Common myeloid progenitor, CD34-positive (primary cell): Measurements from ENCODE around the gene GRXCR1.

Experiments
- CTCF ChIA-PET: fragments of 350-600 bp; sonication (Branson Sonifier 250); formaldehyde crosslinking; loops from one replicate; lab custom pipeline; 2021; ENCODE audit warnings: antibody characterized with exemption; lab: Charles Lee
- POLR2A ChIA-PET: fragments of 350-600 bp; sonication (Branson Sonifier 250); formaldehyde crosslinking; loops from one replicate; lab custom pipeline; 2021; ENCODE audit warnings: antibody characterized with exemption; lab: Charles Lee
- DNase-seq, 3 donors: peaks; one replicate each; pipeline versions ENCODE4 v3.0.0 to v3.0.0-alpha.2; 2013
- H3K27ac ChIP-seq, 2 experiments: 1 replicate in 1 of 2; 2 replicates in 1 of 2; pipeline ENCODE4 v1.7.0; 2013; ENCODE audit warnings: inconsistent platforms in 2 of 2, low read length in 2 of 2, mild to moderate bottlenecking in 2 of 2, low read depth in 1 of 2, moderate library complexity in 1 of 2; ENCODE audit not compliant: severe bottlenecking in 2 of 2, insufficient read depth in 1 of 2, poor library complexity in 1 of 2
- H3K27me3 ChIP-seq, 5 experiments: replicated peaks in 2 of 5; 1 replicate in 3 of 5; 2 replicates in 2 of 5; pipeline versions ENCODE4 v1.6.1 to v1.7.0; 2013; ENCODE audit warnings: low read length in 4 of 5, mild to moderate bottlenecking in 2 of 5, moderate library complexity in 2 of 5, inconsistent platforms in 1 of 5; ENCODE audit not compliant: insufficient read depth in 5 of 5, control insufficient read depth in 4 of 5
- H3K36me3 ChIP-seq, 4 experiments: 1 replicate in 2 of 4; 2 replicates in 2 of 4; pipeline versions ENCODE4 v1.6.1 to v1.7.0; 2013; ENCODE audit warnings: low read length in 3 of 4, control low read depth in 1 of 4, mild to moderate bottlenecking in 1 of 4; ENCODE audit not compliant: control insufficient read depth in 4 of 4, insufficient read depth in 4 of 4
- H3K4me1 ChIP-seq, 4 experiments: 1 replicate in 3 of 4; 2 replicates in 1 of 4; pipeline versions ENCODE4 v1.6.1 to v1.7.1; 2013; ENCODE audit warnings: low read length in 3 of 4, mild to moderate bottlenecking in 3 of 4, control low read depth in 1 of 4, inconsistent platforms in 1 of 4, moderate library complexity in 1 of 4; ENCODE audit not compliant: control insufficient read depth in 4 of 4, insufficient read depth in 4 of 4; ENCODE audit errors: control extremely low read depth in 1 of 4
- H3K4me3 ChIP-seq, 7 experiments: 1 replicate in 4 of 7; 2 replicates in 3 of 7; pipeline versions ENCODE4 v1.5.1 to v1.7.0; 2013; ENCODE audit warnings: mild to moderate bottlenecking in 7 of 7, low read length in 6 of 7, moderate library complexity in 6 of 7, inconsistent platforms in 2 of 7, low read depth in 2 of 7, control low read depth in 1 of 7; ENCODE audit not compliant: insufficient read depth in 4 of 7, control insufficient read depth in 1 of 7; ENCODE audit errors: extremely low read depth in 1 of 7
- H3K9me3 ChIP-seq, 5 experiments: 1 replicate in 4 of 5; 2 replicates in 1 of 5; pipeline versions ENCODE4 v1.6.1 to v1.7.1; 2013; ENCODE audit warnings: low read length in 4 of 5, mild to moderate bottlenecking in 2 of 5, inconsistent platforms in 1 of 5, low read depth in 1 of 5, moderate library complexity in 1 of 5; ENCODE audit not compliant: control insufficient read depth in 4 of 5, insufficient read depth in 2 of 5; ENCODE audit errors: control extremely low read depth in 1 of 5
- WGBS: methylation state at CpG from one replicate; pipeline ENCODE4 v1.1.5; 2013; ENCODE audit not compliant: insufficient coverage; 5-methylcytosine and 5-hydroxymethylcytosine counted together

Gene GRXCR1

GRCh38 chr4:42955746-42956505, 63.4 kb downstream of the GRXCR1 start:
- H3K4me1 ChIP-seq = no peaks in the 10 kb centered on the region
- ChIA-PET CTCF (no interaction called here), POLR2A (no interaction called here)
- H3K9me3 ChIP-seq = peaks cover 0 to 1% (median 0%) of the 10 kb centered on the region in 5 experiments
- DNase-seq = no peak
- H3K27ac ChIP-seq = no peak overlapping the region
- no peaks in the 10 kb centered on the region for H3K36me3 ChIP-seq
- H3K27me3 ChIP-seq = no peaks in the 10 kb centered on the region
- H3K4me3 ChIP-seq = no peak overlapping the region
- WGBS = 88% methylated on average over 3 of the region's 5 CpGs

- POLR2A ChIA-PET = no interaction called here
- no peak overlapping the region for H3K27ac ChIP-seq
- no peak overlapping the region for H3K4me3 ChIP-seq
- CTCF ChIA-PET = no interaction called here
- no peaks in the 10 kb centered on the region for H3K27me3 ChIP-seq
- peak in 1 of 3 donors; percentile 6 for DNase-seq
- no peaks in the 10 kb centered on the region for H3K4me1 ChIP-seq
- no peaks in the 10 kb centered on the region for H3K9me3 ChIP-seq
- WGBS = no CpG with 5 or more reads among the region's 2 CpGs
- no peaks in the 10 kb centered on the region for H3K36me3 ChIP-seq
Measured at GRCh38 chr4:42965326-42965725, 72.8 kb downstream of the GRXCR1 start.

GRCh38 chr4:42985976-42986375, 93.5 kb downstream of the GRXCR1 start:
- Histone ChIP-seq H3K27me3 (no peaks in the 10 kb centered on the region), H3K4me3 (no peak overlapping the region), H3K9me3 (peaks cover 0 to 5% (median 0%) of the 10 kb centered on the region in 5 experiments), H3K36me3 (no peaks in the 10 kb centered on the region), H3K27ac (no peak overlapping the region), H3K4me1 (no peaks in the 10 kb centered on the region)
- POLR2A ChIA-PET = no interaction called here
- CTCF ChIA-PET = no interaction called here
- no peak for DNase-seq

GRCh38 chr4:42995343-42995944, 102.9 kb downstream of the GRXCR1 start:
- Histone ChIP-seq H3K4me3 (no peak overlapping the region), H3K27me3 (no peaks in the 10 kb centered on the region), H3K27ac (no peak overlapping the region), H3K36me3 (no peaks in the 10 kb centered on the region), H3K4me1 (no peaks in the 10 kb centered on the region), H3K9me3 (no peaks in the 10 kb centered on the region)
- 88% methylated on average over 1 of the region's 6 CpGs for WGBS
- peak; percentile 14 to 50 (median 40) for DNase-seq
- ChIA-PET CTCF (interaction anchor here (0.6 kb wide), 1 partner anchor 1500 kb away, joined by 3 read pairs; no protein-coding TSS in a partner anchor), POLR2A (no interaction called here)

- Histone ChIP-seq H3K27ac (no peak overlapping the region), H3K36me3 (no peaks in the 10 kb centered on the region), H3K4me3 (no peak overlapping the region), H3K27me3 (no peaks in the 10 kb centered on the region), H3K4me1 (no peaks in the 10 kb centered on the region), H3K9me3 (peaks cover 0 to 18% (median 8%) of the 10 kb centered on the region in 5 experiments)
- no peak for DNase-seq
- ChIA-PET CTCF (no interaction called here), POLR2A (no interaction called here)
- WGBS = 80% methylated on average over 1 of the region's 1 CpG
Measured at GRCh38 chr4:43008793-43009192, 116.3 kb downstream of the GRXCR1 start.

- no peaks in the 10 kb centered on the region for H3K4me1 ChIP-seq
- no peaks in the 10 kb centered on the region for H3K36me3 ChIP-seq
- H3K27me3 ChIP-seq = no peaks in the 10 kb centered on the region
- no peak for DNase-seq
- WGBS = 97% methylated on average over 4 of the region's 4 CpGs
- ChIA-PET POLR2A (no interaction called here), CTCF (no interaction called here)
- H3K4me3 ChIP-seq = no peak overlapping the region
- no peak overlapping the region for H3K27ac ChIP-seq
- H3K9me3 ChIP-seq = no peaks in the 10 kb centered on the region
Measured at GRCh38 chr4:43014256-43014655, 121.7 kb downstream of the GRXCR1 start.

- no peaks in the 10 kb centered on the region for H3K36me3 ChIP-seq
- DNase-seq = no peak
- ChIA-PET CTCF (no interaction called here), POLR2A (no interaction called here)
- 23% methylated on average over 1 of the region's 1 CpG for WGBS
- peaks cover 0 to 2% (median 0%) of the 10 kb centered on the region in 5 experiments for H3K9me3 ChIP-seq
- H3K4me3 ChIP-seq = no peak overlapping the region
- H3K4me1 ChIP-seq = no peaks in the 10 kb centered on the region
- H3K27ac ChIP-seq = no peak overlapping the region
- H3K27me3 ChIP-seq = peaks cover 0 to 19% (median 0%) of the 10 kb centered on the region in 5 experiments
Measured at GRCh38 chr4:43041632-43042031, 149.1 kb downstream of the GRXCR1 start.
